Middle frontal gyrus (tissue), 1 donor: ENCODE results near the gene MAP2K5.

ENCODE experiments used
- DNase-seq: peaks from one replicate; pipeline ENCODE4 v3.0.0-alpha.2; 2015; ENCODE audit warnings: low spot score; ENCODE audit errors: extremely low spot score

Gene MAP2K5

GRCh38 chr15:67722030-67722817 is 179.7 kb downstream of the MAP2K5 start:
- no peak for DNase-seq

- DNase-seq, result no peak
Observed at GRCh38 chr15:67723294-67724024, 181.0 kb downstream of the MAP2K5 start.

- DNase-seq, result no peak
Observed at GRCh38 chr15:67724691-67725375, 182.3 kb downstream of the MAP2K5 start.

GRCh38 chr15:67730135-67730534 is 187.6 kb downstream of the MAP2K5 start:
- no peak for DNase-seq

- DNase-seq, result no peak
Observed at GRCh38 chr15:67731112-67731721, 188.7 kb downstream of the MAP2K5 start.

- no peak for DNase-seq
Observed at GRCh38 chr15:67732164-67732563, 189.7 kb downstream of the MAP2K5 start.

GRCh38 chr15:67732671-67733374 is 190.3 kb downstream of the MAP2K5 start:
- no peak for DNase-seq

GRCh38 chr15:67735896-67736295 is 193.4 kb downstream of the MAP2K5 start:
- DNase-seq, result no peak

- DNase-seq, result no peak
Observed at GRCh38 chr15:67736810-67737209, 194.3 kb downstream of the MAP2K5 start.

GRCh38 chr15:67738056-67738455 is 195.6 kb downstream of the MAP2K5 start:
- DNase-seq, result no peak

GRCh38 chr15:67740405-67740804 is 197.9 kb downstream of the MAP2K5 start:
- DNase-seq, result no peak

GRCh38 chr15:67741308-67741707 is 198.8 kb downstream of the MAP2K5 start:
- no peak for DNase-seq

GRCh38 chr15:67743558-67743957 is 201.1 kb downstream of the MAP2K5 start:
- no peak for DNase-seq

- DNase-seq, result no peak
Observed at GRCh38 chr15:67744331-67745072, 202.0 kb downstream of the MAP2K5 start.

GRCh38 chr15:67745073-67746006 is 202.8 kb downstream of the MAP2K5 start:
- no peak for DNase-seq

- no peak for DNase-seq
Observed at GRCh38 chr15:67746022-67746421, 203.5 kb downstream of the MAP2K5 start.

GRCh38 chr15:67746450-67746849 is 203.9 kb downstream of the MAP2K5 start:
- no peak for DNase-seq

- no peak for DNase-seq
Observed at GRCh38 chr15:67747921-67748320, 205.4 kb downstream of the MAP2K5 start.

- no peak for DNase-seq
Observed at GRCh38 chr15:67750371-67750770, 207.9 kb downstream of the MAP2K5 start.
